SW480 (cell line): ENCODE measurements around the gene ENTR1.
A peak's percentile ranks its signal among the peaks of the same experiment; 100 is the strongest.
"Not testable (repeated sequence)": the region's sequence is repeated elsewhere in the genome, so short reads cannot be mapped to it uniquely, and the experiment has no call there.

Source experiments
- DNase-seq: peaks from one replicate; pipeline ENCODE4 v3.0.0-alpha.2; 2016; ENCODE audit warnings: low spot score

ENTR1 gene

GRCh38 chr9:136438548-136439480 is 28.4 kb upstream of the ENTR1 start:
- peak; percentile 18 for DNase-seq

GRCh38 chr9:136437839-136438547 is 27.6 kb upstream of the ENTR1 start:
- no peak for DNase-seq

DNA sequence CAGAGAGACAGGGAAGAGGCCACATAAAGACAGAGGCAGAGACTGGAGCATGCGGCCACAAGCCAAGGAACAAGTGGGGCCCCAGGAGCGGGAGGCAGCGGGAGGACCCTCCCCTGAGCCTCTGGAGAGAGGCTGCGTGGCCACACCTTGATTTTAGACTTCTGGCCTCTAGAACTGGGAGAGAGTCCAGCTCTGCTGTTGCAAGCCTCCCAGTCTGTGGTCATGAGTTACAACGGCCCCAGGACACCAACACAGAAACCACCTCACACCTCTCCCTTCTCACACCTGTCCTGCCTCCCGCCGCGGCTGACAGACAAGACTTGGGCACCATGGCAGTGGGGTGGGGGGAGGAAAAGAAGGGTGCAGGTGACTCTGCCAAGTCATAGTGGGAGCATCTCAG is 27.0 kb upstream of the ENTR1 start:
- no peak for DNase-seq

- no peak for DNase-seq
Observed at GRCh38 chr9:136436055-136436634, 25.7 kb upstream of the ENTR1 start.

- DNase-seq: no peak
Observed at GRCh38 chr9:136434580-136435169, 24.3 kb upstream of the ENTR1 start.

GRCh38 chr9:136433849-136434579 is 23.6 kb upstream of the ENTR1 start:
- DNase-seq: no peak

- no peak for DNase-seq
Observed at GRCh38 chr9:136433043-136433715, 22.8 kb upstream of the ENTR1 start.

- DNase-seq: no peak
Observed at GRCh38 chr9:136432591-136432990, 22.2 kb upstream of the ENTR1 start.

GRCh38 chr9:136431782-136432350 is 21.5 kb upstream of the ENTR1 start:
- no peak for DNase-seq

- DNase-seq: no peak
Observed at GRCh38 chr9:136430588-136431234, 20.3 kb upstream of the ENTR1 start.

GRCh38 chr9:136429683-136430491 is 19.5 kb upstream of the ENTR1 start:
- DNase-seq: no peak

GRCh38 chr9:136429075-136429628 is 18.7 kb upstream of the ENTR1 start:
- no peak for DNase-seq

- no peak for DNase-seq
Observed at GRCh38 chr9:136426787-136427186, 16.4 kb upstream of the ENTR1 start.

DNA sequence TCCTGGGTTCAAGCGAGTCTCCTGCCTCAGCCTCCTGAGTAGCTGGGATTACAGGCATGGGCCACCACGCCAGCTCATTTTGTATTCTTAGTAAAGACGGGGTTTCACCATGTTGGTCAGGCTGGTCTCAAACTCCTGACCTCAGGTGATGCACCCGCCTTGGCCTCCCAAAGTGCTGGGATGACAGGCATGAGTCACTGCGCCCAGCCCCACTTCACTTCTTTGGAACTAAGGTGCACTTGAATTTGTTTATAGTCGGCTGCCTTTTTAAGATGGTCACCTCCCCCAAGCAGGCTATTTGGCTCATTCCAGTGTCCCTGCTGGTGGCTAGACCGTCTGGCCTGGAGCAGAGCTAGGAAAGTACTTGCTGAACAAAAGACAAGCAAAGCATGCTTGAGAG is 15.0 kb upstream of the ENTR1 start:
- not testable (repeated sequence) for DNase-seq

DNA sequence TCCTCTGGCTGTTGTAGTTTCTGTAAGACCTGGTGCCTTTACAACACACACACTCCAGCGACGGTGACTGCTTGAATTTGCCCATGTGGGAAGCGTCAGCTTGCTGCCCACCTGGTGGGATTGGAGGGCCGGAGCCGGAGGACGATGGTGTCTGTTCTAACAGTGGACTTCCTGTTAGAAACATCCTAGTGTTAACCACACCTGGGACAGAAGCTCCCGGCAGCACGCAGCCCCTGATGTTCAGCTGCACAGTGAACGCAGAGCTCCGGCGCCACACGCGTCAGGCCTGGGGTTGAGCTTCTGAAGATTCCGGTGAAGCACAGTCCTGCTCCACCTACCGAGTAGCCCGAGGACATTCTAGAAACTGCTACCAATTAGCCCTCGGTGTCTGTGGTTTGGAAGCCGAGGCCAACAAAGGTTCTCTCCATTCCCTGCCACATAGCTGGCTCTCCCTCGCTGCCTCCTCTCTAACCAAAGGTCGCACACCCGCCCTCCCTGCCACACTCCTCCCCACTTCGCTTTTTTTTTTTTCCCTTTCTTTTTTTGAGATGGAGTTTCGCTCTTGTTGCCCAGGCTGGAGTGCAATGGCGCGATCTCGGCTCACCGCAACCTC is 14.4 kb upstream of the ENTR1 start:
- DNase-seq: peak; percentile 46

DNA sequence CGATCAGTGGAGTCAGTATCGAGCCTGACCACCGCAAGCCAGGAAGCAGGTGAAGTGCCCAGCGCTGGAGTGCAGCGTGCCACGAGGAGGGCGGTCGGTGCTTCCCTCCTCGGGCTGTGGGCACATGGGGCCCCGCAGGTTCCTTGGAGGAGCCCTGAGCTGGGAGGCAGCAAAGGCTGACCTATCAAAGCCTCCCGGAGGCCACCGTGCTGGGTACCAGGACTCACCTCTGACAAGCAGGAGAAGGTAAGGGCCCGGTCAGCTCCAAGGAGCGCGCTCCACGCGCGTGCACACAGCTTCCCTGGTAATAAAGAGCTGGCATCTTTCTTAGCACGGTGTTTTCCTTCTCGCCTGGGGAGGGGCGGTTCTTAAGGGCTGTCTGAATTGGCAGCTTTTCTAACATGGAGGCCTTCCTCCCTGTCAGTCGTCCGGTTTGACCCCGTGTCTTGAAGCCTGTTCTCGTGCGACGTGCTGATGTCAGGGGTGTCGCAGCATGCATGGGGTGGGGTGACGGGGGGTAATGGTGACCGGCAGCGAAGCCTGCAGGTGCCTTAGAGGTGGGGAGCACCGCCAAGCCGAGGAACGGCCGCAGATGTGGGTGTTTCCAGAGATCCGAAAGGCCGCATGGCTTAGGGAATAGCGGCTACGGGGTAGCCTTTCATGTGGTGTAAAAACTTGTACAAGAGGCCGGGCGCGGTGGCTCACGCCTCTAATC is 13.2 kb upstream of the ENTR1 start:
- DNase-seq: no peak

DNA sequence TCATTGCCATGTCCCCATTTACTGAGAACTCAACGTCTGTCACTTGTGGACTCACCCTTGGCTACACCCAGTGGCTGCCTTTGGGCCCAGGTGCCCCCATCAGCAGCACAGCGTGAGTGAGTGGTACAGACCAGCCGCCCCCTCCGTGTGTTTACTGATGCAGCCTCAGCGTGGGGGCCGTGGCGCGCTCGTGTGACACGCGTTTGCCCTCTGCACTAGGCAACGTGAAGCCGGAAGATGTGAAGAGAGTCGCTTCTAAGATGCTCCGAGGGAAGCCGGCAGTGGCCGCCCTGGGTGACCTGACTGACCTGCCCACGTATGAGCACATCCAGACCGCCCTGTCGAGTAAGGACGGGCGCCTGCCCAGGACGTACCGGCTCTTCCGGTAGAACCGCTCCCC is 12.5 kb upstream of the ENTR1 start:
- no peak for DNase-seq

DNA sequence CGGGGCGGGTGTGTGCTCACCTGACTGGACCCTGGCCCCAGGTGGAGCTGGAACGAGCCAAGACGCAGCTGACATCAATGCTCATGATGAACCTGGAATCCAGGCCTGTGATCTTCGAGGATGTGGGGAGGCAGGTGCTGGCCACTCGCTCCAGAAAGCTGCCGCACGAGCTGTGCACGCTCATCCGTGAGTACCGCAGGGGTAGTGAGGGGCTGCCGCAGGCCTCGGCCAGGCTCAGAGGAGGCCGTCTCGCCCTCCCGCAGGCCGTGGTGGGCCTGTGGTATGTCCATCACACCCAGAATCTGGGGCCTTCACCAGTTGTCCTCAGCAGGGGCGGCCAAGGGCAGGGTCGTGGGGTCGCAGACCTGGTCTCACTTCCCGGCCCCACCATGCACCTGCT is 11.4 kb upstream of the ENTR1 start:
- DNase-seq: no peak
